DND-41 (cell line): ENCODE data around the gene A2ML1.

ENCODE experiments used
- ATAC-seq: fragments of 200-7000 bp; cut with Tn5 transposase; 3 replicates; pipeline ENCODE4 v1.9.1; 2021; ENCODE audit warnings: low read depth; ENCODE audit not compliant: insufficient read depth
- DNase-seq: peaks from one replicate; pipeline ENCODE4 v3.0.0-alpha.2; 2020
- H2AFZ ChIP-seq: 2 replicates; pipeline ENCODE4 v1.6.0; 2012; ENCODE audit warnings: low read depth, low read length
- H3K27ac ChIP-seq: 2 replicates; pipeline ENCODE4 v1.5.1; 2012; ENCODE audit warnings: low read length, inconsistent platforms
- H3K27me3 ChIP-seq: fragments of 200-600 bp; sonication (generic); 2 replicates; pipeline ENCODE4 v1.6.0; 2012; ENCODE audit warnings: low read length, mild to moderate bottlenecking, inconsistent platforms; ENCODE audit not compliant: insufficient read depth, poor library complexity
- H3K36me3 ChIP-seq: 2 replicates; pipeline ENCODE4 v1.5.1; 2012; ENCODE audit warnings: low read length, inconsistent platforms; ENCODE audit not compliant: insufficient read depth
- H3K4me1 ChIP-seq: 2 replicates; pipeline ENCODE4 v1.5.1; 2012; ENCODE audit warnings: mild to moderate bottlenecking, low read length; ENCODE audit not compliant: insufficient read depth
- H3K4me2 ChIP-seq: 2 replicates; pipeline ENCODE4 v1.6.0; 2012; ENCODE audit warnings: mild to moderate bottlenecking, moderate library complexity, low read length, inconsistent platforms; ENCODE audit not compliant: insufficient read depth
- H3K4me3 ChIP-seq, 2 experiments: fragments of 200-600 bp in 1 of 2; shearing (Covaris generic) in 1 of 2; 2 replicates each; pipeline ENCODE4 v1.5.1; 2012 to 2016; ENCODE audit warnings: inconsistent platforms in 2 of 2, low read length in 2 of 2, mild to moderate bottlenecking in 2 of 2, low read depth in 1 of 2, moderate library complexity in 1 of 2
- H3K79me2 ChIP-seq: 2 replicates; pipeline ENCODE4 v1.6.0; 2012; ENCODE audit warnings: low read length, inconsistent platforms; ENCODE audit not compliant: insufficient read depth
- H3K9ac ChIP-seq: 2 replicates; pipeline ENCODE4 v1.6.0; 2012; ENCODE audit warnings: low read depth, mild to moderate bottlenecking, inconsistent platforms, low read length, moderate library complexity
- H3K9me3 ChIP-seq: 2 replicates; pipeline ENCODE4 v1.5.1; 2012; ENCODE audit warnings: low read length, moderate library complexity, mild to moderate bottlenecking, inconsistent platforms; ENCODE audit not compliant: insufficient read depth, severe bottlenecking
- H4K20me1 ChIP-seq: 2 replicates; pipeline ENCODE4 v1.6.0; 2012; ENCODE audit warnings: low read length; ENCODE audit not compliant: insufficient read depth
- CTCF ChIP-seq: IDR thresholded peaks from 2 replicates; pipeline ENCODE4 v1.5.1; 2012; ENCODE audit warnings: borderline replicate concordance, low read length, moderate library complexity, mild to moderate bottlenecking; ENCODE audit not compliant: poor library complexity, severe bottlenecking; ENCODE audit errors: extremely low read depth
- EZH2 ChIP-seq: IDR thresholded peaks from 3 replicates; pipeline ENCODE4 v1.6.1; 2012; ENCODE audit warnings: borderline replicate concordance, low read depth, mild to moderate bottlenecking, moderate library complexity, low read length, inconsistent platforms; ENCODE audit not compliant: severe bottlenecking

Gene A2ML1

DNA sequence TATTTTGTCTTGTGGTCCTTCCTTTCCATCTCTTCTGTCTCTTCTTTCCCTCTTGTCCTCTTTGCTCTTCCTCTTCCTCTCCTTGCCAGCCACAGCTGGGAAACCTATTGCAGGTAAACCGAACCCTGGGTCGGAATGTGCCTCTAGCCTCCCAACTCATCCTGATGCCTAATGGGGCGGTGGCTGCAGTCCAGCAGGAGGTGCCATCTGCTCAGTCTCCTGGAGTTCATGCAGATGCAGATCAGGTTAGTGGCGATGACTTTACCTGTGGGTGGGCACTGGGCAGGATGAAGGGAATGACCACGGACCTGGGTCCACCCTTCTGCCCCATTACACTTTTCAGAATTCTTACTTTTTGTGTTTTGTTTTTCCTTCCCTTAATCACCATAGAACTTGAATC is 100.1 kb downstream of the A2ML1 start:
- no peak for ATAC-seq
- Histone ChIP-seq H4K20me1 (no peaks in the 10 kb centered on the region), H3K27ac (no peak overlapping the region), H3K36me3 (peaks cover 50% of the 10 kb centered on the region), H3K4me3 (no peak overlapping the region), H2AFZ (no peak overlapping the region), H3K9me3 (no peaks in the 10 kb centered on the region), H3K4me1 (no peaks in the 10 kb centered on the region), H3K79me2 (no peaks in the 10 kb centered on the region), H3K4me2 (no peak overlapping the region), H3K9ac (no peak overlapping the region), H3K27me3 (no peaks in the 10 kb centered on the region)
- TF ChIP-seq EZH2 (no peak), CTCF (no peak)
- no peak for DNase-seq
